ENCODE measurements around the gene TRHDE.

- no peak for TF ChIP-seq EZH2 (IDR thresholded peaks at IDR 0.05; ENCODE audit: low read length)
- no peak for TF ChIP-seq CTCF (optimal IDR thresholded peaks at IDR 0.05 in 1 of 3, IDR thresholded peaks at IDR 0.05 in 1 of 3, conservative IDR thresholded peaks at IDR 0.05 in 1 of 3; ENCODE audit: extremely low read depth in 1 of 3, insufficient read depth in 2 of 3, low read length in 3 of 3)
These were observed 444.1 kb downstream of the TRHDE start for GRCh38 chr12:72716221-72716620.
